Fibroblast of lung (primary cell): ENCODE data around the gene PGLYRP1. TPM values are rescaled to one million over a fixed set of nuclear protein-coding genes. Genes with fewer than 3 reads are reported as not detected.

Experiments
- DNase-seq, 2 donors: peaks; one replicate each; pipeline versions ENCODE4 v3.0.0 to v3.0.0-alpha.2; 2010; ENCODE audit warnings: low read depth in 2 of 2
- H2AFZ ChIP-seq: 2 replicates; pipeline ENCODE4 v1.5.1; 2012; ENCODE audit warnings: low read length, control low read depth, inconsistent platforms
- H3K27ac ChIP-seq: 2 replicates; pipeline ENCODE4 v1.5.1; 2011; ENCODE audit warnings: low read length, control low read depth; ENCODE audit not compliant: insufficient read depth
- H3K27me3 ChIP-seq: 2 replicates; pipeline ENCODE4 v1.5.1; 2011; ENCODE audit warnings: mild to moderate bottlenecking, low read length; ENCODE audit not compliant: control insufficient read depth, insufficient read depth
- H3K36me3 ChIP-seq: 2 replicates; pipeline ENCODE4 v1.5.1; 2011; ENCODE audit warnings: low read length; ENCODE audit not compliant: control insufficient read depth, insufficient read depth
- H3K4me1 ChIP-seq: 2 replicates; pipeline ENCODE4 v1.5.1; 2011; ENCODE audit warnings: low read length; ENCODE audit not compliant: control insufficient read depth, insufficient read depth; ENCODE audit errors: extremely low read depth
- H3K4me2 ChIP-seq: 2 replicates; pipeline ENCODE4 v1.5.1; 2011; ENCODE audit warnings: low read length, control low read depth; ENCODE audit not compliant: insufficient read depth; ENCODE audit errors: extremely low read depth
- H3K4me3 ChIP-seq, 4 experiments: fragments of 200-600 bp in 1 of 4; sonication (generic) in 1 of 4; replicated peaks in 1 of 4; 2 replicates each; pipeline ENCODE4 v1.5.1; 2011 to 2016; ENCODE audit warnings: low read length in 4 of 4, low read depth in 3 of 4, mild to moderate bottlenecking in 3 of 4, control low read depth in 2 of 4, inconsistent platforms in 1 of 4, mixed read lengths in 1 of 4; ENCODE audit not compliant: insufficient read depth in 1 of 4; ENCODE audit errors: control extremely low read depth in 1 of 4
- H3K79me2 ChIP-seq: 2 replicates; pipeline ENCODE4 v1.5.1; 2012; ENCODE audit warnings: mild to moderate bottlenecking, low read length, inconsistent platforms; ENCODE audit not compliant: control insufficient read depth, insufficient read depth
- H3K9ac ChIP-seq: 2 replicates; pipeline ENCODE4 v1.5.1; 2011; ENCODE audit warnings: mild to moderate bottlenecking, low read length, control low read depth; ENCODE audit not compliant: insufficient read depth
- H3K9me3 ChIP-seq: 2 replicates; pipeline ENCODE4 v1.5.1; 2012; ENCODE audit warnings: low read depth, low read length; ENCODE audit not compliant: control insufficient read depth, insufficient read depth
- H4K20me1 ChIP-seq: 2 replicates; pipeline ENCODE4 v1.5.1; 2011; ENCODE audit warnings: low read length; ENCODE audit not compliant: control insufficient read depth, insufficient read depth; ENCODE audit errors: extremely low read depth
- CTCF ChIP-seq, 2 donors: IDR thresholded peaks in 1 of 2; conservative IDR thresholded peaks in 1 of 2; 1 replicate in 1 of 2; 2 replicates in 1 of 2; pipeline ENCODE4 v1.5.1; 2011 to 2012; ENCODE audit warnings: low read length in 2 of 2, control low read depth in 1 of 2, inconsistent platforms in 1 of 2, low read depth in 1 of 2, mild to moderate bottlenecking in 1 of 2
- EZH2 ChIP-seq: IDR thresholded peaks from 2 replicates; pipeline ENCODE4 v1.5.1; 2012; ENCODE audit warnings: low read length, control low read depth, mild to moderate bottlenecking; ENCODE audit errors: missing control alignments
- polyA plus RNA-seq, 2 donors: library from polyadenylated mRNA; depleted of rRNA in 1 of 2; stranded (reverse) in 1 of 2; unstranded in 1 of 2; fragments of >200 nt; gene quantifications; 2 replicates each; pipeline ENCODE4 v1.2.1, GENCODE V29; 2011 to 2012; ENCODE audit warnings: missing spikeins in 1 of 2
- total RNA-seq: library from RNA; depleted of rRNA; stranded (reverse); fragments of >200 nt; gene quantifications from 2 replicates; pipeline ENCODE4 v1.2.1, GENCODE V29; 2014

Gene PGLYRP1
- total and polyA plus RNA-seq, 2 donors (not counting 1 experiment from before 2014, with no cell fraction given): not detected

GRCh38 chr19:46052896-46053295, 30.0 kb upstream of the PGLYRP1 start:
- DNase-seq: no peak
- TF ChIP-seq CTCF (conservative IDR thresholded peaks at IDR 0.05 in 1 of 2, IDR thresholded peaks at IDR 0.05 in 1 of 2; ENCODE audit: low read depth in 1 of 2, low read length in 2 of 2) (no peak), EZH2 (no peak)
- no peak overlapping the region for H3K9ac ChIP-seq
- H3K27me3 ChIP-seq: peaks cover 17% of the 10 kb centered on the region
- H3K27ac ChIP-seq: no peak overlapping the region
- H3K4me3 ChIP-seq: no peak overlapping the region
- H3K4me2 ChIP-seq: no peak overlapping the region
- no peak overlapping the region for H2AFZ ChIP-seq
- H3K9me3 ChIP-seq: no peaks in the 10 kb centered on the region
- H3K36me3 ChIP-seq: no peaks in the 10 kb centered on the region
- H4K20me1 ChIP-seq: no peaks in the 10 kb centered on the region
- H3K4me1 ChIP-seq: no peaks in the 10 kb centered on the region
- H3K79me2 ChIP-seq: no peaks in the 10 kb centered on the region

- H3K79me2 ChIP-seq: no peaks in the 10 kb centered on the region
Measured at GRCh38 chr19:46049597-46049996, 26.7 kb upstream of the PGLYRP1 start.

GRCh38 chr19:46043519-46043918, 20.7 kb upstream of the PGLYRP1 start:
- H3K4me1 ChIP-seq: no peaks in the 10 kb centered on the region
- no peak overlapping the region for H3K9ac ChIP-seq
- TF ChIP-seq CTCF (conservative IDR thresholded peaks at IDR 0.05 in 1 of 2, IDR thresholded peaks at IDR 0.05 in 1 of 2; ENCODE audit: low read depth in 1 of 2, low read length in 2 of 2) (no peak), EZH2 (no peak)
- H3K79me2 ChIP-seq: no peaks in the 10 kb centered on the region
- H3K27me3 ChIP-seq: peaks cover 9% of the 10 kb centered on the region
- no peaks in the 10 kb centered on the region for H4K20me1 ChIP-seq
- H3K4me3 ChIP-seq: no peak overlapping the region
- DNase-seq: no peak
- no peak overlapping the region for H2AFZ ChIP-seq
- no peak overlapping the region for H3K4me2 ChIP-seq
- no peaks in the 10 kb centered on the region for H3K9me3 ChIP-seq
- H3K36me3 ChIP-seq: no peaks in the 10 kb centered on the region
- H3K27ac ChIP-seq: no peak overlapping the region

More at GRCh38 chr19:46049597-46049996, 26.7 kb upstream of the PGLYRP1 start:
- no peaks in the 10 kb centered on the region for H4K20me1 ChIP-seq
- H3K27me3 ChIP-seq: peaks cover 9% of the 10 kb centered on the region
- no peak overlapping the region for H2AFZ ChIP-seq
- no peak overlapping the region for H3K4me3 ChIP-seq
- TF ChIP-seq EZH2 (no peak), CTCF (conservative IDR thresholded peaks at IDR 0.05 in 1 of 2, IDR thresholded peaks at IDR 0.05 in 1 of 2; ENCODE audit: low read depth in 1 of 2, low read length in 2 of 2) (no peak)
- no peak overlapping the region for H3K27ac ChIP-seq
- H3K9ac ChIP-seq: no peak overlapping the region
- H3K4me1 ChIP-seq: no peaks in the 10 kb centered on the region
- no peaks in the 10 kb centered on the region for H3K36me3 ChIP-seq
- no peaks in the 10 kb centered on the region for H3K9me3 ChIP-seq
- H3K4me2 ChIP-seq: no peak overlapping the region
- no peak for DNase-seq
